Suppressor macrophage treated with lipopolysaccharide for 1 hour (primary cell): Measurements from ENCODE around the gene HSP90AA1.
A peak's percentile ranks its signal among the peaks of the same experiment; 100 is the strongest.
"Not testable (repeated sequence)": the region's sequence is repeated elsewhere in the genome, so short reads cannot be mapped to it uniquely, and the experiment has no call there.

Experiments used
- DNase-seq, 3 donors: peaks; one replicate each; pipeline ENCODE4 v3.0.0-alpha.2; 2020 to 2022

Gene HSP90AA1

GRCh38 chr14:102086972-102087761 lies at the start of gene HSP90AA1:
Gene HSP90AA1 (minus strand): TSS chr14:102087044. CDS start chr14:102086378, 666 bp downstream.
- DNase-seq: peak; percentile 96 to 99 (median 99)

GRCh38 chr14:102135456-102135855 lies 48.6 kb upstream of the HSP90AA1 start:
- not testable (repeated sequence) for DNase-seq

- not testable (repeated sequence) for DNase-seq
Measured at GRCh38 chr14:102134719-102135118, 47.9 kb upstream of the HSP90AA1 start.

GRCh38 chr14:102134021-102134420 lies 47.2 kb upstream of the HSP90AA1 start:
- DNase-seq: not testable (repeated sequence)

- no peak for DNase-seq
Measured at GRCh38 chr14:102131741-102132140, 44.9 kb upstream of the HSP90AA1 start.

GRCh38 chr14:102126807-102127455 lies 40.1 kb upstream of the HSP90AA1 start:
- DNase-seq: no peak

- no peak for DNase-seq
Measured at GRCh38 chr14:102125546-102125945, 38.7 kb upstream of the HSP90AA1 start.

GRCh38 chr14:102124419-102124818 lies 37.6 kb upstream of the HSP90AA1 start:
- DNase-seq: no peak

- DNase-seq: no peak
Measured at GRCh38 chr14:102121567-102121966, 34.7 kb upstream of the HSP90AA1 start.

- DNase-seq: no peak
Measured at GRCh38 chr14:102120888-102121287, 34.0 kb upstream of the HSP90AA1 start.

GRCh38 chr14:102117852-102118251 lies 31.0 kb upstream of the HSP90AA1 start:
- no peak for DNase-seq

- no peak for DNase-seq
Measured at GRCh38 chr14:102116361-102117180, 29.7 kb upstream of the HSP90AA1 start.

- DNase-seq: no peak
Measured at GRCh38 chr14:102111101-102111500, 24.3 kb upstream of the HSP90AA1 start.

- DNase-seq: not testable (repeated sequence)
Measured at GRCh38 chr14:102109332-102109731, 22.5 kb upstream of the HSP90AA1 start.

- DNase-seq: no peak
Measured at GRCh38 chr14:102105369-102105768, 18.5 kb upstream of the HSP90AA1 start.

GRCh38 chr14:102103062-102103695 lies 16.3 kb upstream of the HSP90AA1 start:
- DNase-seq: peak; percentile 33 to 54 (median 49)

- no peak for DNase-seq
Measured at GRCh38 chr14:102097441-102098135, 10.7 kb upstream of the HSP90AA1 start.

GRCh38 chr14:102096569-102097188 lies 9.8 kb upstream of the HSP90AA1 start:
- peak; percentile 82 to 91 (median 89) for DNase-seq

GRCh38 chr14:102095871-102096568 lies 9.2 kb upstream of the HSP90AA1 start:
- no peak for DNase-seq

- DNase-seq: peak in 1 of 3 donors; percentile 45
Measured at GRCh38 chr14:102095231-102095870, 8.5 kb upstream of the HSP90AA1 start.
